Measurements from ENCODE around the gene BMPR1A.

- TF ChIP-seq CTCF (optimal IDR thresholded peaks at IDR 0.05 in 1 of 3, IDR thresholded peaks at IDR 0.05 in 1 of 3, conservative IDR thresholded peaks at IDR 0.05 in 1 of 3; ENCODE audit: extremely low read depth in 1 of 3, insufficient read depth in 2 of 3, low read length in 3 of 3): no peak
- no peak for TF ChIP-seq EZH2 (IDR thresholded peaks at IDR 0.05; ENCODE audit: low read length)
Measured at GRCh38 chr10:86706977-86707376, 49.4 kb upstream of the BMPR1A start.
